ENCODE results near the gene DNTT.

The DNTT gene

DNA sequence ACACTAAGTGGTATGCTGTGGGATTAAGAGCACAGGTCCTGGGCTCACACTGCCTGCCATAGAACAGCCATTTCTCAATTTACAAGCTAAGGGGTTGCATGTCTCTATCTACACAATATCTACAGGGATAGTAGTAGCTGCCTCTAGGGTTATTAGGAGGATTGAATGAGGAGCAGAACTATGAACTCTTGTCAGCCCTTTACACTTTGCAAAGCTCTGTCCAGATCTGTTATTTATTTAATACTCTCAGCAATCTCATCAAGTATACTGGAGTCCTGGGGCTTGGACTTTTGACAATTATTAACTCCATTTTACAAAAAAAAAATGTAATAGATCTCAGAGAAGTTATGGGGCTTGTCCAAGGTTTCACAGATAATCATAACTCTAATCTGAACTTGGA is 47.8 kb downstream of the DNTT start:
- DNase-seq: no peak

DNA sequence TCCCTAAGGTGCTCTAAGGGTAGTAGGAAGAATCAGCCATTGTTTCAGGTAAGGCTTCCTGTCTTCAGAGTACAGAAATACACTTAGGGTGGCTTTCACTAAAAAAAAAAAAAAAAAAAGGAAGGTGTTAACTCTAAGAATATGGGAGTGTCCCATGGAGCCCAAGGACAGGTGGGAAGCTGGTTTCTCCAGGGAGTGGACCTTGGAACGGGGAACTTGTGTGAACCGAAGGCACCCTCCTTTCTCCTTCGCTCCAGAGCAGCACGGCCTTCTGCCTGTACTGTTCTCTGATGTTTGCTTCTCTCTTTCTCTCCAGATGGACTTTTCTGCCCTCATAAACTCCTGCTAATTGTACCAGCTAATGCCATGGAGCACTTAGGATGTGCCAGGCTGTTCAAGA is 48.3 kb downstream of the DNTT start:
- no peak for DNase-seq

DNA sequence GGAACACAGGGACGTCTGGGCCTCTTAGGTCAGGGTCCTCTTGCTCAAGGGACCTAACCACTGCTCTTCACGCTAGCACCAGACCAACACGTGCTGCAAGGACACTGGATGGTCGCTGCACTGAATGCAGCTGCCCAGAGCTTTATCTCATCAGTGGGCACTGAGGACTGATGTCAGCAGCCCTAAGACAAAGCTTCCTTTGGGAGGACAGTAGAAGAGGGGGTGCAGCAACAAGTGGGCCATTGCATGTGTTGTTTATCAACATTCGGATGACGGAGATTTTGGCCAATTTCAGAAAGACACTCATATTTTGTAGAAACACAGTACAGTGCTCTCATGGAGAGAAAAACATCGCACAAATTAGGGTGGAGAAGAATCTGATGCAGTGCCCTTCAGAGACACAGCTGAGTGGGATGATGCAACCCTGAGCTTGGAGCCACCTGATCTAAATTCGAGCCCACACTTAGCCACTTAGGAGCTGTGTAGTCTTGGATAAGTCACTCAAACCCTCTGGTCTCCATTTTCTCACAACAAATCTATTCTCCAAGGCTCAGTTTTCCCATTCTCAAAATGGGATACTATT is 52.9 kb downstream of the DNTT start:
- no peak for DNase-seq

DNA sequence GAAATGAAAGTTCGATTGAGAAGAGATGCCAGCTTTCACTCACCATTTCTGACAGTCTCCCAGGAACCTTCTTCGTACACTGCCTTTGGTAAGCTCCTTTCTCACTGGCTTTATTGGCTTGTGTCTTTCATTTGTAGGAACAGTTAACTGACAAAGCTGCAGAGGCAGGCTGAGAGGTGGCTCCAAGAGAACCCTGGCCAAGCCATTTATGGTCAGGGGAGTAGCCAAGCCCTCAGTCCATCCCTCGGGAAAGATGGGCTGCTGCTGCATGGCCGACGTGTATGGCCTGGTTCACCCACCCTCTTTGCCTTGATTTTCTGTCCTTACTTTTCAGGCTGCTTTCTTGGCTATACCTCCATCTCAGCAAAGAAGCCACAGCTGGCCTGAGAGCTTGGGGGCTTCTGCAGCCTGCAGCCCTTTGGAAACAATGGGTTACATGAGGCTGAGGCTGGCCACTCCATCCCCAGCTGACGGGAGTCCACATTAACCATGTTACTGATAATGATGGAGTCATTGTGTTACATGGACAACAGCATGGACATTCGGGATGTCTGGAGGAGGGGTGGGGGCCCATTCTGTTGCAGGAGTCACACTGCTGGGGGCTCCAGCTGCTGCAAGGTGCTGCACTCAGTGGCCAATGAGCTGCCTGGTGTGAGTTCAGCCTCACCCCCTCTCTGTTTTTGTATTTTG is 54.8 kb downstream of the DNTT start, which contains the start of gene OPALIN:
Gene OPALIN, minus strand, starts transcription at position 152 of the 690 bp plus-strand sequence. Its CDS starts 106 bp downstream, at position 46.
- no peak for DNase-seq

DNA sequence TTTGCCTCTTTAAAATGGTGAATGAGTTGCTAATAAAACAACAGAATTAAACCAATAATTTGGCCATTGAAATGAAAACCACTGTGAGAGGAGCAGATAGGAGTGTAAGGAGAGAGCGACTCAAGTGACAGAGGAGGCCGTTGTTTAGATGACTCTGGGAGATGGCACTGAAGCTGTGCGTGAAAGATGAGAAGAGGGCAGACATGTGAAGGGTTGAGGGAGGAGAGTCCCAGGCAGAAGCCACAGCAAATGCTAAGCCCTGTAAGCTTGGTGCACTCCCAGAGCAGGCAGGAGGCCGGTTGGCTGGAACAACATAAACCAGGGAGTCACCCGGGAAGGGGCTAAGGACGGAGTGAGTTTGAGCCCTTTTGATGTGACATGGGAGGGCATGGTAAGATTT is 55.4 kb downstream of the DNTT start:
- no peak for DNase-seq

DNA sequence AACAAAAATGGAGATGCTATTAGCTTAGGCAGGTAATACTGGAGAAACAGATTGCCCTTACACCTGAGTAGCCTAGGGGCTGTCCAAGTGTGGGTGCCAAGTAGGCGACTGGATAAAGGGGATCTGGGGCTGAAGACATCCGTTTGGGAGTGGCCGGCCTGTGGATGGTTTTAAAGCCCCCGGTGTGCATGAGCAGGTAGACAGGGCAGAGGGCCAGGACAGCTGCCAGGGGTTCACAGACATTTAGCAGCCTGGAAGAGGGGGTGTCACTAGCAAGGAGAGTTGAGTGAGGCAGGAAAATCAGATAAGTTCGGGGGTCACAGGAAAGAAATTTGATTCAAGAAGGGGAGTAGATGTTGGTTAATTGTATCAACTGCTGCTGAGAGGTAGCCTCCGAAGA is 56.1 kb downstream of the DNTT start:
- DNase-seq: no peak

DNA sequence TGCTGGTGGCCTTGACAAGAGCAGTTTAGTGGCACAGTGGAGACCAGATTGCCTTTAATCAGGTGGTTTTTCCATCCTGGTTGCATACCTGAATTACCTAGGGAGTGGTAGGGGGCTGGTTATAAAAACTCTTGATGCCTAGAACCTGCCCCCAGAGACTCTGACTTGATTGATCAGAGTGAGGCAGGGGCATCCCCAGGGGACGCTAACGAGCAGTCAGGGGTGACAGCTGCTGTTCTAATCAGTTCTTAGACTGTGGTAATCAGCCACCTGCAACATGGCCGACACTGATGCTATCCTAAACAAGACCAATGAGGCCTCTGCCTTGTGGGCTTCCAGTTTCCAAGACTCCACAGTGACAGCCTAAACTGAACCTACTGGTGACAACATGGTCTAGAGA is 56.5 kb downstream of the DNTT start:
- DNase-seq: no peak

DNA sequence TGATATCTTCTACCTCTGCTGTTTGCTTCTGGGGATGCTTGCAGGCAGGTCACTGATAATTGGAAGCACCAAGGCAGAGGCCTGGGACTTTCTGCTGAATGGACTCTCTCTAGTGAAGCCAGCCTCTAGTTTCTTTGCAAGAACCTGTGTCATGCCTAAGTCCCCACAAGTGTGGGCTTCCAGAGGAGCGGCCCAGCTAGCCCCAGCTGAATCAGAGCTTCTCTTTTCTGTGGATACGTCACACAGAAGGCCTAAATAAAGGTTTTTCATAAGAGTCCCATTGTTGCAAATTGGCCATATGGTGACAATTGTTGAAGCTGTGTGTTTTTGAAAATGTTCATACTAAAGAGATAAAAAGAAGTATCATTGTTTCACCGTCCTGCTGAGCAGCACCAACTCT is 61.3 kb downstream of the DNTT start:
- DNase-seq: no peak

DNA sequence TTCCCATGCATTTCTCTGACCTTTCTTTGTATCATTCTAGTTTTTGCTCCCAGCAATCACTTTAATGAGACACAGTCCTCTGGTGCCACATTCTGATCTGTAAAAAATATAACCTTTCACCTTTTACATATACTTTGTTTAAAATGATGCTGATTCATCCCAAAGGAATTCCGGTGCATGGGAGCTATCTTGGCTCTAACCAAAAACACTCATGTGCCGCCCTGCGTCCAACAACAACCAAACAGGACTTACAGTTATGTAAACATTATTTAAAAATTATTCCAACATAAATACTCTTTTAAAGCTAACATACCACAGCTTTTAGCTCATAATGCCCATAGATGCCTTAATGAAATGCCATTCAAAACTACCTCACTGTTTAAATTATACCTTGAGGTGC is 62.3 kb downstream of the DNTT start:
- no peak for DNase-seq

DNA sequence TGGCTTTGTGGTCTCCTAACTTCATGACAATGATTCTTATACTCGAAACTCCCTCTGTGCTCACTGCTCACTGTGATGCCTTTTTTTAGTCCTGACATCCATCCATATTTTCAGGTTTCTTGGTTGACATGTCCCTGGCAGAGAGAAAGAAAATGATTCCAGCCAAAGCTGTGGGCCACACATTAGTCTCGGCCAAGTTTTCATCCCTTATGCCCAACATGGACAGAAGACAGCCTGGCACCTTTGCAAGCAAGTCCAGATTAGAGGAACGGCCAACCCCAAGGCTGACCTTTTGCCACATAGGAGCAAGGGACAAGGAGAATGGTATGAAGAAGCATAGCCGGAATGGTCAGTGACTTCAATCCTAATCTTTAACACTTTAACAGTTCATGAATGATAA is 63.2 kb downstream of the DNTT start:
- DNase-seq: no peak

DNA sequence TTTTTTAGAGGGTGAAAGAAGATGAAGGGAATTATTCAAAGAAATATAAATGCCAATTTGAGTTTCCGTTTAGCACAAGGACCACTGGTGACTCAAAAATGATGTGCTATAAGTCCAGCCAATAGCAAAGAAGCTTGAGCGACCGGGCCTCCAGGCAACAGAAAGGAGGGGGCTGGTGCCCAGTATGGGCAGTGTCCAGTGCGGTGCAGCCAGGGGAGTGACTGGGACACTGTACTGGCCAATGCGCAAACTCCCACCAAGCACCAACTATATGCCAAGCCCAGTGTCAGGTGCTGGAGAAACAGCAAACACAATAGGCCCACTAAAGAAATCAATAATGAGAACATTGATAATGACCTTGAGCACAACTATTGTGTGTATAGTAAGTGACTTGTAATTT is 64.7 kb downstream of the DNTT start:
- no peak for DNase-seq

DNA sequence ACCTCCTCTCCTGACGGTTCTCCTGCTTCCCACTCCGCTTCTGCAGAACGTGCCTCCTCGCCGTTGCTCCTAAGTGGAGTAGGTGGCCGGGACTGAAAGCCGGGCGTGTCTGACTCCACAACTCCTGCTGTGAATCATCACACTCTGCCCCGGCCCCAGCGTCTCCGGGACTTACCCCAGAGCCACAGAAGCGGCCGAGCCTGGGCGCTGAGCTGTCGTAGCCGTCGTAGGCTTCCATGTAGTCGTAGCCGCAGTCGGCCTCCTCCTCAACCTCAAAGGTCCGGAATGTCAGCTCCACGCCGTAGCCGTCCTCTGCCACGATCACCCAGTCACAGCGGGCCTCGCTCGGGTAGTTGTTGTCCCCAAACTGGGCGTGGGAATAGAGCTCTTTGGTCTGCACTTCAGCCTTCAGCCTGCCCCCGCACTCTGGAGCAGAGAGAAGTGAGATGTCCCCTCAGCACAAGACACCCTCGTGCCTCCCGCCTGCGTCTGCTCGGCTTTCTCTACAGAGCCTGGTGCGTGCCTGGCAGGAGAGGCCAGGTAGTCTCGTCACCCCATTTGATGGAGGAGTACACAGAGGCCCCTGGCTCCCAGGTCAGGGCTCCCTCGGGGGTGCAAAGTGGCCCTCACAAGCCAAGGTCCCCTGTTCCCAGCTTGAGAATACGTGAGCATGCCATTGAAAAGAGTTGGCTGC is 65.8 kb downstream of the DNTT start:
- DNase-seq: no peak

DNA sequence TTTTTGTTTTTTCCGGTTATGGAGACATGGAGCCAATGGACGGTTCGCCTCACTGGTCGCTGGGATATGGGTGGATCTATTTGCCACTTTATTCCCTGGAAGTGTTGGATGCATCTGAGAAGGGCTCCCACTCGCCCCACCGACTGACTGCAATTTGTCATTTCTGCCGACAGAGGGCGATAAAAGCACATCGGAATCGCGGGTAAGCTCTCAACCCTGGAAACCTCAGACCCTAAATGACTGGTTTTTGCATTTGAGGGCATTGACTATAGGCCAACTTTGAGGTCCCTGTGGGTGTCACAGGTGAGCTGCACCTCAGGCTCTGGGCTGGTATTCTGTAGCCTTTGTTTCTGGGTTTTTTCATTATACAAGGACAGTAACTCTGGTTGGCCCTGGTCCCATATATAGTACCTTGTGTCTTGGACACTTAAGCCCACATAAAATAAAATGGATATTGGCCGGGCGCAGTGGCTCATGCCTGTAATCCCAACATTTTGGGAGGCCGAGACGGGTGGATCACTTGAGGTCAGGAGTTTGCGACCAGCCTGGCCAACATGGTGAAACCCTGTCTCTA is 66.4 kb downstream of the DNTT start:
- peak; percentile 19 for DNase-seq

DNA sequence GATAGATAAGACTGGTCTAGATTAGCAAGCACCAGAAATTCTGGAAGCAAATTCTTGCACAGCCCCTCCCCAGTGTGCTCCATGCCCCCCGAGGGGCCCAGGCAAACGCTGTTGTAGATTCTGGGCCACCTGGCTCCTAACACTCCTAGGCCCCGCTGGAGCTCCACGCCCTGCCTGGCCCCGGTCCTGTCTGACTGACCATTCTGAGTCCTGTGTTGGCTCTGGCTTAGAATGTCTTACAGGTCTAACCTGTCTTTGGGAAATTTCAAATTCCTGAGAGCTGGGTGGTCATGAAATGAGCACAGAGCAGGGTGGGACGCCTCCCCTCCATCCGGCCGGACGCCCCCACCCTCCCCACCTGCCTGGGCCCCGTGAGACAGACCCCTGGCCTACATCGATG is 67.1 kb downstream of the DNTT start:
- DNase-seq: no peak

DNA sequence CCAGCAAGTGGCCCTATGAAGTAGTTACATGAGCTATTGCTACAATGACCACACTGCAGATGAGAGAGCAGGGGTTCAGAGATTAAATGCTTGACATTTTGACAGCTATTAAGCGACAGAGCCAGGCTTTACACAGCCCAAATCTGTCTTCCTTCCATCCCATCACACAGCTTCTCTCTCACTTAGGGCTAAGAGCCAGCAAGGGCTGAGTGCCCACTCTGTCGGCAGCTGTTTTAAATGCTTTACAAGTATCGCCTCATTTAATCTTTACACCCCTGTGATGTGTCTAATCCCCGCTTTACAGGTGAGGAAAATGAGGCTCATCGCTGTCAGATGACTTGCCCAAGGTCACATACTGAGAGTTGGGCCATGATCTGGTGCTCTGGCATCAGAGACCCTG is 69.8 kb downstream of the DNTT start:
- DNase-seq: no peak

DNA sequence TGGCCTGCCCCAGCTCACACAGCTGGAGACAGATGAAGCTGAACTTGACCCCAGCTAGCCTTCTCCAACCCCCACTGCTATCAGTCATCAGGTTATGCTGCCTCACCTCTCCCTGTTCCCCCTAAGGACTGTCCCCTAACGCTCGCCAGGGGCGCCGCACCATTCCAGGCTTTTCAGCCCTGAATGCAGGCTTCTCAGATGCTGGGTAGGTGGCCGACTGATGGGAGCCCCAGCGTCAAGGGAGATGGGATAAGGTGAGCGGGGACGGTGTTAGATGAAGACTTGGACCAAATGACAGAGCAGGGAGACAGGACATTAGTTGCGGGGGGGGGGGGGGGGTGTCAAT is 70.4 kb downstream of the DNTT start:
- no peak for DNase-seq

DNA sequence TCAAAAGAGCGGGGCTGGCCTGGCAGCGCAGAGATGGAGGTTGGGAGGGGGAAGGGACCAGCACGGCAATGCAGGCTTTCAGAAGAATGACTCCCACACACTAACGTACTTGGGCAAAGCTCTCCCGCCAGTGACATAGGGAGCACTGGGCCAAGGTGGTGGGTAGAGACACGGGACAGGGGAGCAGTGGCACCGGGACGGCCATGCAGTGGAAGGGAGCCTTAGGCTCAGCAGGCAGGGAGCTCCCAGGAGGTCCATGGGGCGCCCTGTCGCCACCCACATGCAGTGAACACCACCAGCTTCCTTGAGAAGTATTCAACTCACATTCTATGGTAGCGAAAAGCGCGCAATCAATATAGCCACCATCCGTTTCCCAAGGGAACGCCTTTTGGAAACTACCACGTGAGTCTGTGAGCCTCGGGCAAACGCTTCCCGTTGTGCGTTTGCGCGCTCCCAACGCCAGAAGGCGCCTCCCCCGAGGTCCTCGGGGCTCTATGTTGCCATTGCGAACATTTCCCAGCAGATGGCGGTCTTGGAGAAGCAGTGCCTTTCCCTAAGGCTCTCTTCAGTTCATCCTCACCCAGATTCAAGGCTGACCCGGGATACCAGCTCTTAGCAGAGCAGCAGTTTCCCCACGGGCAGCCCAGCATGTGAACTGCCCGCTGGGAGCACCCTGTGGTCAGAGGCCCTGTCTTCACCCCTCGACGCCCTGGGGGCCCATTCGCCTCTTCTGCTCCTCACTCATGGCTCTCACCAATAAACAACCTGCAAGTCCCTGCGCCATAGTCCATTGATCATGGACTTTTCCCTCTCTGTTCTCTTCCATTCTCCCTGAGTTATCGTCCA is 71.0 kb downstream of the DNTT start:
- DNase-seq: peak; percentile 51

DNA sequence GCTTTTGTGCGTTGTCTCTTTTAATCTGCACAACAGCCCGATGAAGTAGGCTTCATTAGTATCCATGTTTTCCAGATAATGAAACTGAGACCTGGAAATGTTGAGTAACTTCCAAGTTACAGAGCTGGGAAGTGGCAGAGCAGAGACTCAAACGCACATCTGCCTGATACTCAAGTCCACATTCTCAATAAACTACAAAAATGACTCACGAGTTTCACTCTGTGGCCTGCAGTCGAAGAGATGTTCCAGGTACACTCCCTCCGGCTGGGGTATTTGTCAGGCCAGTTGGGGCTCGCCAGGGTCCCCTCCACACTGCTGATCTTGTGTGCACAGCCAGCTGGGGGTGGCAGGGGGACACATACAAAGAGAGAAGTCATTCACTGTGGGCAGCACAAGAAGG is 72.2 kb downstream of the DNTT start:
- DNase-seq: no peak

DNA sequence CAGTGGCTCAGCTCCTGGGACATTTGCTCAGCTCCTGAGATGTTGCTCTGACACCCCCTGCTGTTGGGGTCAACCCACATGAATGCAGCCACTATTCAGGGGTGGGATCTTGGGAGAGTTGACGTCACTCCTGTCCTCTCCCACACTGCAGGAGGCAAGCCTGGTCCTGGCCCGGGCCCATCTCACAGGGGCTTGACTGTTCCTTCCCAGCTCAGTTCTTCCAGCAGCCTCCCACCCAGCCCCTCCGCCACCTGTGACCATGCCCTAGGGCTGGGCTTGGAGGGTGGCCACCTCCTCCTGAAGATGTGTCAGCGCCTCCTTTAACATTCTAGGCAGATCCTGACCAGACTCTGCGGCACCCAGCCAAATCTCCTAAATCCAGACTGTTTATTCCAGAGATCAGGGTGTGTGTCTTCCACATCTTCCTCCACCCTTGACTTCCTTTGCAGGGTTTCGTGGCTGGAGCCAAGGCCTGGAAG is 73.6 kb downstream of the DNTT start:
- DNase-seq: no peak

DNA sequence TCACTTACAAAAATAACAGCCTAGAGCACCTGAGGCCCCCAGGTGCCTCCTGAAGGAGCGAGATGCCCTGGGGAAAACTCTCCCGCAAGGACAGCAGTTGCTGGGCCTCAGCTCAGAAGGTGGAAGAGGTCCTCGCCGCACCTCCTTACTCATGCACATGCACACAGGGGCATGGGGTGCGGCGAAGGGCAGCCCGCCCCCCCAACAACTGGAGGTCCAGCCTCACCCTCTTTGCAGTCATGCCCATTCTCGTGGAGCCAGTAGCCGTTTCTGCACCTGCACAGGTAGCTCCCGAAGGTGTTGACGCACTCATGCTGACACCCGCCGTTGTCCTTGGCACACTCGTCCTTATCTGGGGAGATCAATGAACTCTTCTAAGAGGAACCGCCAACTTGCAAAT is 74.5 kb downstream of the DNTT start:
- DNase-seq: no peak

DNA sequence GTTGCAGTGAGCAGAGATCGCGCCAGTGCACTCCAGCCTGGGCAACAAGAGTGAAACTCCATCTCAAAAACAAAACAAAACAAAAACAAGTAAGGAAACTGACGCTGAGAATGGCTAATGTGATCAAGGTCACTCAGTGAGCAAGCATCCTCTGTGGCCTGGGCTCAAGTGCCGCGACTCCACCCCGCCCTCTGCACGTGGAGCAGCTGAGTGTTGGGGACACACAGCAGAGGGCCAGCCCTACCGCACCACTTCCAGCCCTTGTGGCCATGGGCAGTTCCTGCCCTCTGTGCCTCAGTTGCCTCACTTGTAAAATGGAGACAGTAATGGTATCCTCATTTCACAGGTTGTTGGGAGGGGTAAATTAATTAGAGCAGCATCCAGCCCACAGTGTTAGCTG is 75.5 kb downstream of the DNTT start:
- DNase-seq: no peak

DNA sequence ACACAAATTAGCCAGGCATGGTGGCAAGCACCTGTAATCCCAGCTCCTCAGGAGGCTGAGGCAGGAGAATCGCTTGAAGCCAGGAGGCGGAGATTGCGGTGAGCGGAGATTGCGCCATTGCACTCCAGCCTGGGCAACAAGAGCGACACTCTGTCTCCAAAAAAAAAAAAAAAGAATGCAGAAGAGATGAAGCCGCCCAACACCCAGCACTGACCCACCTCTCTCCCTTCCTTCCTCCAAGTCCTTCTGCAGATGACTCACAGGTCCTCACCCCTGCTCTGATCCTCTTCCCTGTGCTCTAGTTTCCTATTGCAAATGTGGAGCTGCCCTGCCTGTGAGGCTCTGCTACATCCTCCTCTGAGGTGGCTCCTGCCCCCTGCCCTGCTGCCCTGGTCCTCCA is 76.6 kb downstream of the DNTT start:
- no peak for DNase-seq

DNA sequence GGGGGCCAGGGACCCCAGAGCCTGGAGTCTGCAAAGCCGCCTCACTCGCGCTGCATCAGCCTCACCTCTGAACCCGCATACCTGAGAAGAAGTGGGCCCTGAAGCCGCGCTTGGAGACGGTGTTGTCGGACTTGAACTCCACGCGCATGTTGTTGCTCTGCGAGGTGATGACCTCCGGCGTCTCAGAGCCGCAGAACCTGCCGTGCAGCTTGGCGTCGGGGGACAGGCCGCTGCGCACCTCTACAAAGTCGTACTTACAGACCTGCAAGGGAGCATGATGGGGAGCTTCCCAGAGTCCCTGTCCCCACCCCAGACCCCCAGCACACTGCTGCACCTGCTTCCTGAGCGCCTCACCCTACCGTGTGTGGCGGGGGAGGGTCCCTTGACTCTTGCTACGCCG is 80.3 kb downstream of the DNTT start:
- DNase-seq: no peak

All from activated effector memory CD4-positive, alpha-beta T cell treated with Interleukin-2 at 50 U/mL for 16 hours (primary cell).